Naive thymus-derived CD4-positive, alpha-beta T cell (primary cell): ENCODE data around the gene ASB4. TPM values are rescaled to one million over a fixed set of nuclear protein-coding genes. Genes with fewer than 3 reads are reported as not detected.

Experiments
- ATAC-seq: fragments of 150-1000 bp; cut with Tn5 transposase; 2 replicates; pipeline ENCODE4 v1.10.0; 2021; ENCODE audit warnings: mild to moderate bottlenecking, moderate library complexity
- CTCF ChIA-PET: fragments of 350-600 bp; sonication (Branson Sonifier 250); formaldehyde crosslinking; loops from one replicate; lab custom pipeline; 2021; ENCODE audit warnings: antibody characterized with exemption; lab: Charles Lee
- POLR2A ChIA-PET: fragments of 350-600 bp; sonication (Branson Sonifier 250); formaldehyde crosslinking; loops from one replicate; lab custom pipeline; 2021; ENCODE audit warnings: antibody characterized with exemption, inconsistent platforms; lab: Charles Lee
- DNase-seq, 9 donors: peaks; one replicate each; pipeline versions ENCODE4 v3.0.0 to v3.0.0-alpha.2; 2020 to 2022; ENCODE audit warnings: mixed read lengths in 1 of 9
- H3K27ac ChIP-seq: one replicate; pipeline ENCODE4 v1.7.0; 2013; ENCODE audit warnings: mild to moderate bottlenecking, low read depth, low read length, moderate library complexity
- H3K27me3 ChIP-seq, 2 donors: one replicate each; pipeline ENCODE4 v1.7.0; 2013; ENCODE audit warnings: low read length in 2 of 2, mild to moderate bottlenecking in 2 of 2, moderate library complexity in 2 of 2; ENCODE audit not compliant: control insufficient read depth in 2 of 2, insufficient read depth in 2 of 2
- H3K36me3 ChIP-seq, 3 experiments: 1 replicate in 2 of 3; 2 replicates in 1 of 3; pipeline ENCODE4 v1.7.0; 2013; ENCODE audit warnings: low read length in 3 of 3, mild to moderate bottlenecking in 3 of 3, moderate library complexity in 1 of 3; ENCODE audit not compliant: insufficient read depth in 3 of 3, control insufficient read depth in 2 of 3
- H3K4me1 ChIP-seq, 2 donors: one replicate each; pipeline ENCODE4 v1.7.0; 2013; ENCODE audit warnings: low read length in 2 of 2, mild to moderate bottlenecking in 2 of 2, moderate library complexity in 1 of 2; ENCODE audit not compliant: control insufficient read depth in 2 of 2, insufficient read depth in 2 of 2
- H3K4me3 ChIP-seq: 2 replicates; pipeline ENCODE4 v1.7.0; 2013; ENCODE audit warnings: mild to moderate bottlenecking, low read length
- H3K9me3 ChIP-seq, 3 experiments: 1 replicate in 2 of 3; 2 replicates in 1 of 3; pipeline ENCODE4 v1.7.0; 2013; ENCODE audit warnings: low read length in 3 of 3; ENCODE audit not compliant: control insufficient read depth in 2 of 3
- H3K27ac Mint-ChIP-seq, 9 donors: one replicate each; pipeline ENCODE4 v1.8.0; 2020 to 2022; ENCODE audit warnings: mixed read lengths in 9 of 9, mild to moderate bottlenecking in 8 of 9, moderate library complexity in 5 of 9, inconsistent platforms in 2 of 9
- H3K27me3 Mint-ChIP-seq, 5 donors: one replicate each; pipeline ENCODE4 v1.8.0; 2021 to 2022; ENCODE audit warnings: mixed read lengths in 5 of 5, mild to moderate bottlenecking in 1 of 5
- H3K36me3 Mint-ChIP-seq, 5 donors: one replicate each; pipeline ENCODE4 v1.8.0; 2020 to 2022; ENCODE audit warnings: mixed read lengths in 5 of 5, mild to moderate bottlenecking in 3 of 5, inconsistent platforms in 1 of 5
- H3K4me1 Mint-ChIP-seq, 7 donors: one replicate each; pipeline ENCODE4 v1.8.0; 2020 to 2022; ENCODE audit warnings: mixed read lengths in 7 of 7, mild to moderate bottlenecking in 3 of 7, inconsistent platforms in 1 of 7
- H3K4me3 Mint-ChIP-seq, 10 donors: one replicate each; pipeline ENCODE4 v1.8.0; 2020 to 2022; ENCODE audit warnings: mild to moderate bottlenecking in 10 of 10, mixed read lengths in 10 of 10, moderate library complexity in 6 of 10, inconsistent platforms in 2 of 10
- H3K9me3 Mint-ChIP-seq, 11 donors: one replicate each; pipeline ENCODE4 v1.8.0; 2020 to 2022; ENCODE audit warnings: mixed read lengths in 11 of 11, mild to moderate bottlenecking in 4 of 11, inconsistent platforms in 1 of 11, moderate library complexity in 1 of 11
- intact Hi-C, 2 donors: fragments of 100-400 bp; cut with micrococcal nuclease; formaldehyde crosslinking; loops; one replicate each; pipeline ENCODE4 v1.15.1; 2023
- polyA plus RNA-seq, 2 donors: library from polyadenylated mRNA; unstranded; fragments of 300-500 nt; fragmentation: Illumina TruSeq; gene quantifications; one replicate each; pipeline ENCODE4 v1.2.3, GENCODE V29; 2021
- total RNA-seq, 6 experiments: library from RNA in 5 of 6; stranded (reverse) in 5 of 6; gene quantifications; 1 replicate in 5 of 6; 2 replicates in 1 of 6; pipeline ENCODE4 v1.2.3 and lab custom pipeline; 2021 to 2026

Gene ASB4
- total and polyA plus RNA-seq, 7 experiments from 2014 or later = not detected

DNA sequence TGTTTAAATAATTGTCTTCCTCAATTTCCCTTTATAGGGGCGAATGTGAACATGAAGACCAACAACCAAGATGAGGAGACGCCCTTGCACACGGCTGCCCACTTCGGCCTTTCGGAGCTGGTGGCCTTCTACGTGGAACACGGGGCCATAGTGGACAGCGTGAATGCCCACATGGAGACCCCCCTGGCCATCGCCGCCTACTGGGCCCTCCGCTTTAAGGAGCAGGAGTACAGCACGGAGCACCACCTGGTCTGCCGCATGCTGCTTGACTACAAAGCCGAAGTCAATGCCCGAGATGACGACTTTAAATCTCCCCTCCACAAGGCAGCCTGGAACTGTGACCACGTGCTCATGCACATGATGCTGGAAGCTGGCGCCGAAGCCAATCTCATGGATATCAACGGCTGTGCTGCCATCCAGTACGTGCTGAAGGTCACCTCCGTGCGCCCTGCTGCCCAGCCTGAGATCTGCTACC lies 42.1 kb downstream of the ASB4 start:
- Histone ChIP-seq H3K4me1 (no peaks in the 10 kb centered on the region), H3K27me3 (no peaks in the 10 kb centered on the region), H3K36me3 (no peaks in the 10 kb centered on the region), H3K4me3 (no peak overlapping the region), H3K27ac (no peak overlapping the region), H3K9me3 (no peaks in the 10 kb centered on the region)
- CTCF ChIA-PET = no interaction called here
- H3K27me3 Mint-ChIP-seq = peaks cover 4 to 15% (median 5%) of the 10 kb centered on the region in 5 donors
- ATAC-seq (no peak), DNase-seq (no peak)
- no peaks in the 10 kb centered on the region for H3K4me1 Mint-ChIP-seq
- no peak overlapping the region for H3K27ac Mint-ChIP-seq
- POLR2A ChIA-PET = no interaction called here
- H3K9me3 Mint-ChIP-seq = no peaks in the 10 kb centered on the region
- no peak overlapping the region for H3K4me3 Mint-ChIP-seq
- intact Hi-C loops = loop anchor here in 1 of 2 donors (1.0 kb wide), 2 partner anchors 162 to 343 kb away; no protein-coding TSS in a partner anchor
- H3K36me3 Mint-ChIP-seq = no peaks in the 10 kb centered on the region

DNA sequence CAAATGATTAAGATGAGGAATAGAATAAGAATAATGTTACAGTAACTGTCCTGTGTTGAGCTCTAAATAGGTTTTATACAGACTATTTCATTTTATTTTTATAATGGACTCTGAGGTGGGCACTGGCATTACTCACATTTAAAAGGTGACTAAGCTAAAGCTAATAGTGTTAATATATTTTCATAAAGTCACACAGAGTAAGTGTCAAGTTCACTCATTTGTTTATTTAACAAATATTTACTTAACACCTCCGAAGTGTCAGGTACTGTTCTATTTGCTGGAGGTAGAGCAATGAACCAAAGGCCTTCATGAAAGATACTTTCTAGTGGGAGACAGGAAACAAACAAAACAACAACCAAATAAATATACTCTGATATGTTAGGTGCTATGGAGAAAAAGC lies 44.0 kb downstream of the ASB4 start:
- Mint-ChIP-seq H3K27ac (no peak overlapping the region), H3K4me1 (no peaks in the 10 kb centered on the region), H3K36me3 (no peaks in the 10 kb centered on the region), H3K27me3 (peaks cover 0 to 17% (median 9%) of the 10 kb centered on the region in 5 donors), H3K9me3 (peaks cover 0 to 5% (median 0%) of the 10 kb centered on the region in 11 donors), H3K4me3 (no peak overlapping the region)
- H3K4me1 ChIP-seq = no peaks in the 10 kb centered on the region
- DNase-seq (no peak), ATAC-seq (no peak)
- intact Hi-C loops = no loop called here
- POLR2A ChIA-PET = no interaction called here
- no peaks in the 10 kb centered on the region for H3K9me3 ChIP-seq
- no peak overlapping the region for H3K4me3 ChIP-seq
- no peaks in the 10 kb centered on the region for H3K27me3 ChIP-seq
- H3K36me3 ChIP-seq = no peaks in the 10 kb centered on the region
- CTCF ChIA-PET = no interaction called here
- H3K27ac ChIP-seq = no peak overlapping the region

DNA sequence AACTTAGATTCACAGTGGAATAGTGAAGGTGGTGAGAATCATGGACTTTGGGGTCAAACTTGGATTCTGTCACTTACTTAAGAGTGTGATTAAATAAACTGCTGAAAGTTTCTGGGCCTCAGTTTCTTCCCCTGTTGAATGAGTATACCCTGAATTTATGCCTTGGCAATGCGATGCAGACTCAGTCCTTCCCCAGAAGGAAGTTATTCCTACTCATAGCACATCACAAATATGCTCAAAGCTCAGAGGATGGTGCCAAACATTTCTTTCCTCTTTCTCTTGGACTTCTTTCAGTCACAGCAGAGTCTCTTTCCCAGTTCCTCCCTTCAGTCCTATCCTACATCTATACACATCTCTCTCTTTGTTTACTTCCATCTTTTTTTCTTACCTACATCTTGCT lies 45.1 kb downstream of the ASB4 start:
- Histone ChIP-seq H3K4me1 (no peaks in the 10 kb centered on the region), H3K9me3 (no peaks in the 10 kb centered on the region), H3K36me3 (no peaks in the 10 kb centered on the region), H3K27ac (no peak overlapping the region), H3K27me3 (no peaks in the 10 kb centered on the region), H3K4me3 (no peak overlapping the region)
- CTCF ChIA-PET = no interaction called here
- intact Hi-C loops = no loop called here
- no peaks in the 10 kb centered on the region for H3K4me1 Mint-ChIP-seq
- no peak overlapping the region for H3K27ac Mint-ChIP-seq
- H3K4me3 Mint-ChIP-seq = no peak overlapping the region
- peaks cover 0 to 5% (median 0%) of the 10 kb centered on the region in 11 donors for H3K9me3 Mint-ChIP-seq
- H3K36me3 Mint-ChIP-seq = no peaks in the 10 kb centered on the region
- POLR2A ChIA-PET = no interaction called here
- no peak for ATAC-seq
- H3K27me3 Mint-ChIP-seq = peaks cover 6 to 17% (median 10%) of the 10 kb centered on the region in 5 donors
- DNase-seq = no peak

GRCh38 chr7:95531605-95532219 lies 46.0 kb downstream of the ASB4 start:
- H3K4me1 Mint-ChIP-seq = no peaks in the 10 kb centered on the region
- H3K9me3 ChIP-seq = no peaks in the 10 kb centered on the region
- H3K27me3 ChIP-seq = no peaks in the 10 kb centered on the region
- H3K4me3 ChIP-seq = no peak overlapping the region
- H3K27ac Mint-ChIP-seq = no peak overlapping the region
- ChIA-PET POLR2A (no interaction called here), CTCF (no interaction called here)
- DNase-seq (no peak), ATAC-seq (no peak)
- H3K27me3 Mint-ChIP-seq = peaks cover 5 to 17% (median 6%) of the 10 kb centered on the region in 5 donors
- H3K4me1 ChIP-seq = no peaks in the 10 kb centered on the region
- no peaks in the 10 kb centered on the region for H3K36me3 Mint-ChIP-seq
- H3K27ac ChIP-seq = no peak overlapping the region
- H3K36me3 ChIP-seq = no peaks in the 10 kb centered on the region
- peaks cover 0 to 5% (median 0%) of the 10 kb centered on the region in 11 donors for H3K9me3 Mint-ChIP-seq
- intact Hi-C loops = no loop called here
- no peak overlapping the region for H3K4me3 Mint-ChIP-seq

GRCh38 chr7:95534796-95535195 lies 49.1 kb downstream of the ASB4 start:
- H3K36me3 Mint-ChIP-seq = no peaks in the 10 kb centered on the region
- H3K4me3 ChIP-seq = no peak overlapping the region
- H3K27me3 Mint-ChIP-seq = peaks cover 0 to 20% (median 13%) of the 10 kb centered on the region in 5 donors
- H3K36me3 ChIP-seq = no peaks in the 10 kb centered on the region
- ChIA-PET POLR2A (no interaction called here), CTCF (no interaction called here)
- no peaks in the 10 kb centered on the region for H3K4me1 ChIP-seq
- H3K4me3 Mint-ChIP-seq = no peak overlapping the region
- H3K27me3 ChIP-seq = no peaks in the 10 kb centered on the region
- ATAC-seq (no peak), DNase-seq (no peak)
- peaks cover 0 to 5% (median 0%) of the 10 kb centered on the region in 11 donors for H3K9me3 Mint-ChIP-seq
- no peaks in the 10 kb centered on the region for H3K4me1 Mint-ChIP-seq
- H3K27ac Mint-ChIP-seq = no peak overlapping the region
- H3K9me3 ChIP-seq = no peaks in the 10 kb centered on the region
- intact Hi-C loops = no loop called here
- H3K27ac ChIP-seq = no peak overlapping the region

GRCh38 chr7:95535662-95536061 lies 49.9 kb downstream of the ASB4 start:
- H3K27me3 Mint-ChIP-seq = peaks cover 0 to 25% (median 18%) of the 10 kb centered on the region in 5 donors
- no peak for DNase-seq
- intact Hi-C loops = no loop called here
- Histone ChIP-seq H3K27me3 (no peaks in the 10 kb centered on the region), H3K9me3 (no peaks in the 10 kb centered on the region), H3K36me3 (no peaks in the 10 kb centered on the region), H3K4me3 (no peak overlapping the region), H3K4me1 (no peaks in the 10 kb centered on the region), H3K27ac (no peak overlapping the region)
- H3K4me3 Mint-ChIP-seq = no peak overlapping the region
- H3K4me1 Mint-ChIP-seq = no peaks in the 10 kb centered on the region
- no peak overlapping the region for H3K27ac Mint-ChIP-seq
- H3K36me3 Mint-ChIP-seq = no peaks in the 10 kb centered on the region
- ChIA-PET POLR2A (no interaction called here), CTCF (no interaction called here)
- no peak for ATAC-seq
- peaks cover 0 to 5% (median 0%) of the 10 kb centered on the region in 11 donors for H3K9me3 Mint-ChIP-seq

- no peaks in the 10 kb centered on the region for H3K9me3 ChIP-seq
- no peak overlapping the region for H3K27ac ChIP-seq
- Mint-ChIP-seq H3K4me1 (no peaks in the 10 kb centered on the region), H3K36me3 (no peaks in the 10 kb centered on the region), H3K4me3 (no peak overlapping the region), H3K9me3 (peaks cover 0 to 5% (median 0%) of the 10 kb centered on the region in 11 donors), H3K27me3 (peaks cover 0 to 31% (median 22%) of the 10 kb centered on the region in 5 donors), H3K27ac (no peak overlapping the region)
- intact Hi-C loops = no loop called here
- DNase-seq (no peak), ATAC-seq (no peak)
- no peak overlapping the region for H3K4me3 ChIP-seq
- CTCF ChIA-PET = no interaction called here
- H3K36me3 ChIP-seq = no peaks in the 10 kb centered on the region
- no peaks in the 10 kb centered on the region for H3K27me3 ChIP-seq
- POLR2A ChIA-PET = no interaction called here
- no peaks in the 10 kb centered on the region for H3K4me1 ChIP-seq
These were observed 51.0 kb downstream of the ASB4 start for GRCh38 chr7:95536656-95537311.
